COLO829 (cell line): ENCODE results near the gene ANKRD60.
A peak's percentile ranks its signal among the peaks of the same experiment; 100 is the strongest.

Experiments
- DNase-seq: peaks from one replicate; pipeline ENCODE4 v3.0.0; 2012; ENCODE audit warnings: low spot score

ANKRD60 gene

DNA sequence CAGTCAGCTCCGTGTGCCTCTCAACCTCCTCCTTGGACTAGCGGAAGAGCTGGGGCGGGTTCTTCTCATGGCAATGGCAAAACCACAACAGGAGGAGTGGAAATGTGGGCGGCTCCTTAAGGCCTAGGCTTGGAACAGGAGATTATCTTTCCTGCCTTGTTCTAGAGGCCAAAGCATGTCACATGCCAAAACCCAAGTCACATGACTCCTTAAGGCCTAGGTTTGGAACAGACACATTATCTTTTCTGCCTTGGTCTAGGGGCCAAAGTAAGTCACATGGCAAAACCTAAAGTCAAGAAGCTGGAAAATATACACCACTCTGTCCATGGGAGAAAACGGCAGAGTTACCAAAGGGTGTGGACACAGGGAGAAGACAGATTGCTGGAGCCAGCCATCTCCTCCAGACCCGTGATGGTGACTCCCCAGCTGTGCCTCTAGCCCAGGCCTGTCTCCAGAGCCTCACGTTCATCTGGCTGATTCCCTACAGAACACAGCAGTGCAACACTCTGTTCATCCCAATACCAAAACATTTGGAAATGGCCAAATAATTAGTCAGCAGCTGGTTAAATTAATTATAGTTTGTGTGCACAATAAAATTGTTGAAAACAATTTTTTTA is 34.2 kb downstream of the ANKRD60 start:
- DNase-seq: no peak

DNA sequence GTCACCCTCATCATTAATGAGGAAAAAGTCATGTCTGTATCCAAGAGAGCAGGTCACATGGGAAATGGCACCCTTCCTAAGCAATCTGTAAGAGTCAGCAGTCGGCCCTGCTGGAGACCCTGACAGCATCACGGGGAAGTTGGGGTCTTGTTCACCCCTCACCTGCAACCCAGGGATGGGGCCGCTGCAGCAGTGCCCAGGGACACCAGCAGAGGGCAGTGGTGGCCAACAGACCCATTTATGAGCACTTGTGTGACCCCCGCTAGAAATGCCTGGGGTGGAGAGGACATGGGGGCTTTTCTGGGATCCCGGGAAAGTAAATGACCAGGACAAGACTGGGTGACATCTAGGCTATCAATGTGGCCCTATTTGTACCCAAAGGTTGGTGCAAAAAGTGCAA is 35.9 kb downstream of the ANKRD60 start:
- DNase-seq: no peak

DNA sequence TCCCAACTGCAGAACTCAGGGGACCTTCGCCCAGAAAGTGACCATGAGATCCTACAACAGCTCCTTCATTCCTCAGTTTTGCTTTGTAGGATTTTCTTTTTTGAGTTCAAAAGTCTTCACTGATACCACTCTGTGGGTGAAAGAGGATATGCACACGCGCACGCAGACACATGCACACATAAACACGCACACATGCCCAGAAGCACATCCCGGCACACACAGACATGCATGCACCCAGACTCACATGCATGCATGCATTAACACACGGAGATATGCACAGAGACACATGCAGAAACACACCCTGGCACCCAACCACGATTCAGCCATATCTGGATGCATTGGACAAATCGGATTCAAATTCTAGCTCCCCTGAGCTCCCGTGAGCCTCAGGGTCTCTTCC is 36.4 kb downstream of the ANKRD60 start:
- DNase-seq: no peak

DNA sequence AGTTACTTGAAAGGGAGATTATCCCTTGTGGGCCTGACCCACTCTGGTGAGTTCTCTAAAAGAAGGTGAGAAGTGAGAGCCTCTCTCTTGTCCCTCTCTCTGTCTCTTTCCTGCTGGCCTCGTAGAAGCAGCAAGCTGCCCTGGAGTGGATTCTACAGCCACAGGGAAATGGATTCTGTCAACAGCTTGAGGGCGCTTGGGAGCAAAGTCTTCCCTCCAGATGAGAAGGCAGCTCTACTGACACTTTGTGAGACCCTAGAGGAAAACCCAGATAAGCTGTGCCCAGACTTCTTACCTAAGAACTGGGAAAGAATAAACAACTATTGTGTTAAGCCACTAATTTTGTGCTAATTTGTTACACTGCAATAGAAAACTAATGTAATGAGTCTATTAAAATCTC is 39.9 kb downstream of the ANKRD60 start:
- no peak for DNase-seq

DNA sequence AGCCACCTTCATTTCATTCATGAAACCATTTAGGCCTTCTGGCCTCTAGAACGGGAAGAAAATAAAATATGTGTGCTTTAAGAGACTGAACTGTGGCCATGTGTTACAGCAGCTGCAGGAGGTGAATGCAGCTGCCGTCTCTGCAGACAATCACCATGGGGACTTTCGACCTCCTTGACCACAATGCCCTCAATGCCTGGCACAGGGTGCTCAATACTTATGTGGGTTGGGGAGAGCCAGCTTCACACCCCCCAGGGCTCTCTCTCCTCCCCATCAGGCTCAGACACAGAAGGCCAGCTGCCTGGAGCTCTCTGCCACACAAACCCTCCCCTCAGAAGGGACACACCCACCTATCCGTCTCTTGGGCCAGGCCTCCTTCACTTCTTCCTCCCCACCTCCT is 43.5 kb downstream of the ANKRD60 start:
- DNase-seq: no peak

DNA sequence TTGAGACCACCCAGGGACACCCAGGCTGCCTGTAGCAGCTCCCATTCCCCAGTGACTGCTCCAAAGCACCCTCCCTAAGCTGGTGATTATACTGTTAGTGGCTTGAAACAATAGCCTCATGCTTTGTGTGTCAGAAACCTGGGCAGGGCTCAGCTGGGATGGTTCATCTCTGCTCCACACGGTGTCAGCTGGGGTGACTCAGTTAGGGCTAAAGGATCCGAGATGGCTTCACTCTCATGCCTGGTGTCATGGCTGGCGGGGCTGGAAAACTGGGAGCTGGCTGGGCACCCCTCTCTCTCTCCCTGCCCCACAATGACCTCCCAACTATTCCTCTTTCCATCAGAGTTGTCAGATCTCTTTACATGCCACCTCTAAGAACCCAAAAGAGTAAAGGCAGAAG is 44.4 kb downstream of the ANKRD60 start:
- no peak for DNase-seq

DNA sequence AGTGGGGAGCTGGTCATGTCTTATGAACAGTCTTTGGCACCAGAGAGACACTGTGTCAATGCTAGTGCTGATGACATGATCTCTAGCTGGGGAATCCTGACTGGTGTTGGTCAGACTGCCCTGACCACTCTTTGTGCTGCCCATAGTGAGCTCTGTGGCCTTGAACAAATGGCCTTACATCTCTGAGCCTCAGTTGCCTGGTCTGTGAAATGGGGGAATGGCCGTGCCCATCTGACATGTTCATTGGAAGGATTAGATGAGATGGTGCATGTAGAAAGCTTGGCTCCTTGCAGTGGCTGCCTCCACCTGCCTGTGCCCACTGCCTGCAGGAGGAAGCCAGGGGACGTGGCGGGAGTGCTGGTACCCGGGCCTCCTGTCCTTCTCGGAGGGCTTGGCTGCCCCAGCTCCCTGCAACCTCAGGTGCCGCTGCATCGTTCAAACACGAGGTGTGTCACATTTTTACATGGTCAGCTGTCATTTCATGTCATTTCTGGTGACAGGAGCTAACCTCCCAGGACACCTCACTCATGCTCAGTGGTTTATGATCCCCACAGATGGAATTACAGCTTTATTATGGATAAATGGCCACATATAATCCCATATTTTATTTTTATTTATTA is 45.8 kb downstream of the ANKRD60 start:
- no peak for DNase-seq

DNA sequence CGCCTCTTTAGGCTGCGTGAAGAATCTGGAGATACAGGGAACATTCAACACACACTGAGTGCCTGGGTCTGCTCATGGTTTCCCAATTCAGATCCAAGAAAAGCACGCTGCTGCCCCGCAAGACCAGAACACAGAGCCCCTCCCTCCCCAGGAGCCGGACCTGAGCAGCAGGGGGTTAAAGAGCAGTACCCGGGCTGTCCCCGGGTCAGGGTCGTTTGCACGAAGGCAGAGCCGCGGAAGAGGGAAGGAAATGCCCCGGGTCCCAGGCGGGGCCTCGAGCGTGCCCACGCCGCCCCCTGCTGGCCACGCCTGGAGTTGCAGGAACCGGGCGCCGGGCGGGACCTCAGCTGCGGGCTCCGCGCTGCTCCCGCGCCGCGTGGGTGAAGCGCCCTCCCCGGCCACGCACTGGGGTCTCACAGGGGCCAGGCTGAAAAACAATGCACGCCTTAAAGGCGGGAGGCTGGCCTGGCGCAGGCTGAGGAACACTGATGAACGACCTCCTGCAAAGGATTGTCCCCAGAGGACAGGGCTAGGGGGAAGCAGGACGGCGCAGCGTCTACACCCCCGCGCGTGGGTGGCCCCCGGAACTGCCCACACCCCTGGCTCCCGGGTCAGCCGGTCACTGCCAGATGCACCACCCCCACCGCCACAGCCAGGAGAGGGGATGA is 48.9 kb downstream of the ANKRD60 start:
- DNase-seq: peak; percentile 75

DNA sequence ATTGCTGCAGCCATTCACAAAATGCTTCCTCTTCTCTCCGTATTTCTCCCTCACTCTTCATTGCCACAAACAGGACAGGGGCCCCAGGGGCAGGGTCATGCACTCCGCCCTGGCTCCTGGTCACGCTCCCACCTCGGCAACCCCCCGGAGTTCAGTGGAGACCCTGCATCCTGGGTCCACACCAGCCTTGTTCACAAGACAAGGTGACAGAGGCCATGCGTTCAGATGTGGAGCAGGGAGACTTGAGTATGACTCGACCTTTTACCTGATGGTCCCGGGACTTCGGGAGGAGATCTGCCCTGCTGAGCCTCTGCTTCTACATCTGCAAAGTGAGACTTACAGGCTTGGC is 49.4 kb downstream of the ANKRD60 start:
- no peak for DNase-seq

DNA sequence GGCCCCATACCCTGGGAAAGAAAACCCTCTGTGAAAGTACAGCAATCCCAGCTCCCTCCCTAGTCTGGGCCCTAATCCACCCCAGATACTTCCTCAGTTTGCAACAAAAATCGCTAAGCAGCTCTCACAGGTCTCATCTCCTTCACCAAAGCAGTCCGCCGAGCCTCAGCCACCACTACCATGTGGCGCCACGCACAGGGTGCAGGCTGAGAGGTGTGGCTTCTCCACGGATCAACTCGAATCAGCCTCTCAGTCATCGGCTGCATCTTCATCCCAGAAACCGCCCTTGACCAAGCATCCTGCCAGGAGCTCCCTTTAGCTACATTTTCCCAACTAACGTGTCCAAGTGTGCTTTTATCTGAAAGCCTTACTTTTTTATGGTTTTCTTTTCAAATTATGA is 50.7 kb downstream of the ANKRD60 start:
- no peak for DNase-seq

DNA sequence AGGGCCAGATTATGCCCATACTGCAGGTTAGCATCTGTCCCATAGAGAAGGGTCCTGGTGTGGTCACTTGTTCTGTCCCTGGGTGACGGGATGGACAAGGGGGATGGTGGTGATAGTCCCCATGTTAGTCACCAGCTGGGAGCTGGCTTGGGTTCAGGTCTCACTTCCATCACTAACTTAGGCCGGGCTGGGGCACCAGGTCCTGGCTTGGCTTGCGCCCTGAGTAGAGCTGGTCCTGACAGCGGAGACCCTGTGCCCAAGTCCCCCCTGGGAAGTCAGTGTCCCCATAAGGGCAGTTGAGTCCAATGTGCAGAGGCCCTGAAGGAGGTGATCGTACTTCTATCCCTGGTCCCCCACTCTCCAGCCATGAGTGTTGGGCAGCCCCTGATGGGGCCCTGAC is 52.6 kb downstream of the ANKRD60 start:
- no peak for DNase-seq

DNA sequence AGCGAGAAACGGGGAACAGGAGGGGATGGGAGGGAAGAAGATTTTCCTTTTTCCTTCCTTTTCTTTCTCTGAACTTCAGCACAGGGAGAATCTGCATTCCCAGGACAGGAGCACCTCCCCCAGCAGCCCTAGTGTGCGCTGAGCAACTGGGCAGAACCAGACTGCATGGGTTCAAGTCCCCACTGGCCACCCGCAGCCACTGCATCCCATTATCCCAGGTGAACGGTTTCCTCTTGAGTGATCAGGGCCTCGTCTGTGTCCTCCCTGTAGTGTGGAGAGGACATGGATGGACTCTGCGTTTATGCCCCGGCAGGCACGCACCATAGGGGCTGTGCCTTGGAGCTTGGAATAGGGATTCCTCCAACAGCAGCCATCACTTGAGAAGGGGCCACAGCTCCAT is 53.0 kb downstream of the ANKRD60 start:
- DNase-seq: no peak

DNA sequence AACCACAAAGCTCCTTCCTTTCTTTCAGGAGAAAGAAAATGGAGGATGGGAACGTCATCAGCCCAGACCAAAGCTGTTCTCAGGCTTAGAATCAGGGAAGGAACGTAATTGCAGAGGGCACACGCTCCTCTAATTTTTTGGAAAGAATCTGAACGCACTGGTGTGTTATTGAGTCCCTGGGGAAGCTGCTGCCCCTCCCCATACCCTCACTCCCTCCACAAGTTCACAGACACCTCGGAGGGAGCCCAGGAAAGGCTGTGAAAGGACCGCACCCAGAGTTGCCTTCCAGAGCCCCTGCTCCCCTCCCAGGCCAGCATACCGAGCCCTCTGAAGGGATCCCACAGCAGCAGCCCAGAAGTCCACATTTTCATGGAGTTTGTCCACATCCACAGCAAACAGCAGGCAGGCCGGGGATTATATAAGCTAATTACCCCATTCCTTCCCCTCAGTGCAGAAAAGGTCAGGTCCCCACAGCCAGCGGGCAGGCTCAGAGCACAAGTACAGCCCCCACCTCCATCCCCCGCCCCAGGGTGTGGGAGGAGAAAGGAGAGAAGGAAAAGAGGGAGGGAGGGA is 53.7 kb downstream of the ANKRD60 start:
- DNase-seq: no peak

DNA sequence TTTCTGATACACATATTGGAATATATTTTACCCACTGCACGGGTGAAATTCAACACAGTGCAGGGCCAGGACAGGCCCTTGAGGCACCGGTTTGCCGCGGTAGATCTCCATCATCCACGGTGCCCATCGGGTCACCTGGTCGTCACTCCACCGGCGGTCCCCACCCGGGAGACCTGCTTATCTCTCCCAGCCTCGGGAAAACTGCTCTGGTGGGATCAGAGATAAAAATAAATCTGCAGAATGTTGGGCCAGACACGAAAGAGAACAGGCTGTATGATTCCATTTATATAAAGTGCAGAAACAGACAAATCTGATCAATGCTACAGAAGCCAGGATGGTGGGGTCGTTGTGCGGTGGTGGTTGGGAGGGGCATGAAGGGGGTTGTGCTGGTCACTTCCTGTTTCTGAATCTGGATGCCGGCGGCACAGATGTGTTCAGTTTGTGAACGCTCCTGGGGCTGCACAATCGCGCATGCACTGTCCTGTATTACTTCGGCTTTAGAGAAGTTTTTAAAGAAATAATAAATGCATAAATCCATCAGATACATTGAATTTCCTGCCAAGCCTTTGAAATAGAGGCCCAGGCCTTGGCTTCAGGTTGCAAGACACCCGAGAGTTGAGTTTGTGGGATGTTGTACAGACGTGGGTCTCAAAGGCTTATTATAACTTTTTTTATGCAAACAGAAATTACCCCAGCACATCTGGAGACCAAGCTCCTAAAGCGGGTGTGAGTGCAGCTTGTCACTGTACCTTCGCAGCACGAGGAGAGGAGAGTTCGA is 54.3 kb downstream of the ANKRD60 start:
- no peak for DNase-seq

DNA sequence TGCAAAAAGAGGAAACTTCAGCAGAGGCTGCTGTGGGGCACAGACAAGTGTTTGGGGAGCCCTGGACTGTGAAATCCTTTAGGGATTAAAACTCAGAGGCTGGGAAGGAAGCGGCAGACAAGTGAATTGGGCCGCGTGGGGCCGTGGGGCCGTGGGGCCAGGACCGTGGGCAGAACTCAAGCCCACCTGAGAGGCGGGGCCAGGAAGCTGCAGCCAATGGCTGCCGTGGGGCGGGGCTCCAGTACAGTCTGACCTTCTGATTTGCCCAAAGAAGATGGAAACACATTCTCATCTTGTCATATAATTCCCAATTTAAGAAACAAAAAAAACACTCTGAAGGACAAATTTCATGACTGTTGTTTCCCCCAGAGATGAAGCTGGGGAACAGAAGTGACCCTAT is 55.4 kb downstream of the ANKRD60 start:
- no peak for DNase-seq

DNA sequence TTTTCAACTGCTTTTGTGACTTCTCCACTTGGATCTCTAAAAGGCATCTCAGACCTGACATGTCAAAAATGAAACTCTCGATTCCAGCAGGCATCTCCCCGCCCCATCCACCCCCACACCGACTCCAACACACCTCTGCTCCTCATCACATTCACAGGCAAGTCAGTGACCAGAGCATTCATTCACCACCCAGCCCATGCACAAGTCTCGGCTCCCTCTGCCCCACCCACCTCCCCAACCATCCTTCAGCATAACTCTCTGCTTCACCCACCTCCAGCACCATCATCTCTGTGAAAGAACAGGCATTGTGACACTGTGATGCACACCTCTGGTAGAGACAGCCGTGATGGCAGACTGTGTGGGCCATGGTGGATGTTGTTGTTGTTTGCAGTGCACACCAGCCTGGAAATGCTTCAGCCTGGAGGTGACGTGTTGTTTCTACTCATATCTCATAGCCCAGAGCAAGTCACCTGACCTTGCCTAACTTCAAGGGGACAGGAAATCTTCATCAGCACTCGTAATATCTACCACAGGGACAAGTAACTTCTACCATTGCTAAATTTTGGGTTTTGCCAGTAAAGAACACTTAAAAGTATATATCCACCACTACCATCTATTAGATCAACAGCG is 56.5 kb downstream of the ANKRD60 start:
- no peak for DNase-seq

DNA sequence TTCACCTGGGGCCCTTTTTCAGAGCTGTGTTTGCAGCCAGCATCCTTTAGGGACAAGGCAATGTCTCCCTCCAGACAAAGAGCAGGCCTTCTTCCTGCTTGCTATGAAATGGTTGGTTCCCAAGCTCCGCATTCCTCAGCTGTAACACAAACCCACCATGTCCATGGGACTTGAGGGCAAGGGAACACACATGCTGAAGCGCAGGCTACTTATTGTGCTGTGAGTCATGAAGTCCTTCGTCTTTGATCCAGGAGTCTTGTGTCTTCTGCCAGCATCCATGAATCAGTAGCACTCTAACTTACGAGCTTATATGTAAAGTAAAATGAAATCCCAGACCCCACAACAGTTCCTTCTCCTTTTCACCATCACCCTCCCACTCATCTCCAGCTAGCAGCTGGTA is 59.0 kb downstream of the ANKRD60 start:
- DNase-seq: no peak

DNA sequence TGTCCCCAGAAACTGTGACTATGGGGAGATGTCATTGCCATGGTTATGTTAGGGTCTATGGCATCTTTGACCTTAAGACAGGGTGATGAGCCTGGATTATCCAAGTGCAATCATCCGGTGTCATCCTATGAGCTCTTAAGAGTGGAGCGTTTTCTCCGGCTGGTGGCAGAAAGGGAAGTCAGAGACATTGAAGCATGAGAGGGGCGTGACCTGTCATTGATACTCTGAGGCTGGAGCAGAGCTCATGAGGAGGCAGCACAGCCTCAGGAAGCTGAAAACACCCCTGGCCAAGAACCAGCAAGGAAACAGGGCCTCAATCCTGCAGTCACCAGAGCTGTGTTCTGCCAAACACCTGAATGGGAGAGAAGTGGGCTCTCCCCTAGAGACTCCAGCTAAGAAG is 59.6 kb downstream of the ANKRD60 start:
- no peak for DNase-seq

DNA sequence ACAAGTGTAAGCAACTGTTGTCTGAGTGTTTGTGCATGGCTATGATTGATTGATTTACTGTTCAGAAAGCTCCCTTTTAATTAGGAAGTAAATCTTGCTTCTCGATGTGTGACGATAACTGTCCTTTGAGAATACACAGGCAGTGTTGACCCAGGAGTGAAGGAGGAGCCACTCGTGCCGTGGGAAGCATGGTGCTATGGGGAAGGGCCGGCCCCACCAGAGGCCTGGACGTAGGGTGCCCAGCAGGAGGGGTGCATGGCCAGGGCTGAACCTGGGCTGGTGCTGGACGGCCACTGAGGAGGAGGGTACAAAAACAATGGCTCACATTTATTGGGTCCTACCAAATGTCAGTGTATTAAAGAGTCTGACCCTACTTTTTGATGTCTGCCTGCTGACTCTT is 60.7 kb downstream of the ANKRD60 start:
- DNase-seq: no peak
